WTC11 (cell line): Measurements from ENCODE around the gene LTBP1.

Experiments
- AFF4 ChIP-seq: sonication (generic); formaldehyde crosslinking; IDR thresholded peaks from 2 replicates; pipeline ENCODE4 v1.8.1; 2023; ENCODE audit warnings: mild to moderate bottlenecking, missing genetic modification reagents, borderline replicate concordance
- ATF2 ChIP-seq: sonication (generic); formaldehyde crosslinking; IDR thresholded peaks from 2 replicates; pipeline ENCODE4 v1.8.1; 2022; ENCODE audit warnings: low read depth, missing genetic modification reagents, borderline replicate concordance
- CBFB ChIP-seq: sonication (generic); formaldehyde crosslinking; IDR thresholded peaks from 2 replicates; pipeline ENCODE4 v1.8.1; 2022; ENCODE audit warnings: mild to moderate bottlenecking, low read depth, missing genetic modification reagents
- CREB1 ChIP-seq: sonication (generic); formaldehyde crosslinking; IDR thresholded peaks from 2 replicates; pipeline ENCODE4 v1.8.0; 2023; ENCODE audit warnings: mild to moderate bottlenecking, missing genetic modification reagents
- FOXP1 ChIP-seq: sonication (generic); formaldehyde crosslinking; IDR thresholded peaks from 2 replicates; pipeline ENCODE4 v1.8.0; 2022; ENCODE audit warnings: missing genetic modification reagents, mild to moderate bottlenecking, moderate library complexity, borderline replicate concordance
- NFE2L1 ChIP-seq: sonication (generic); formaldehyde crosslinking; IDR thresholded peaks from 2 replicates; pipeline ENCODE4 v1.8.1; 2023; ENCODE audit warnings: missing genetic modification reagents
- ZMAT4 ChIP-seq: fragments of 250-450 bp; sonication (Bioruptor Pico); IDR thresholded peaks from 2 replicates; pipeline ENCODE4 v1.9.0; 2021; ENCODE audit warnings: mild to moderate bottlenecking
- TF ChIP-seq, protein P1 (sequence below): sonication (generic); formaldehyde crosslinking; IDR thresholded peaks from 2 replicates; pipeline ENCODE4 v1.8.0; 2022; ENCODE audit warnings: mild to moderate bottlenecking, missing genetic modification reagents
- TF ChIP-seq, protein P2 (sequence below): fragments of 200-600 bp; IDR thresholded peaks from 2 replicates; pipeline ENCODE4 v1.8.0; 2022; ENCODE audit warnings: antibody characterized with exemption
- TF ChIP-seq, protein P3 (sequence below): sonication (generic); formaldehyde crosslinking; IDR thresholded peaks from 2 replicates; pipeline ENCODE4 v1.8.1; 2023; ENCODE audit warnings: mild to moderate bottlenecking, missing genetic modification reagents
- TF ChIP-seq, protein P4 (sequence below): fragments of 250-450 bp; sonication (Bioruptor Pico); conservative IDR thresholded peaks from 2 replicates; pipeline ENCODE4 v1.9.0; 2021; ENCODE audit warnings: mild to moderate bottlenecking

GRCh38 chr2:33301355-33301754 is 354.6 kb downstream of the LTBP1 start:
- TF ChIP-seq, protein P1, sequence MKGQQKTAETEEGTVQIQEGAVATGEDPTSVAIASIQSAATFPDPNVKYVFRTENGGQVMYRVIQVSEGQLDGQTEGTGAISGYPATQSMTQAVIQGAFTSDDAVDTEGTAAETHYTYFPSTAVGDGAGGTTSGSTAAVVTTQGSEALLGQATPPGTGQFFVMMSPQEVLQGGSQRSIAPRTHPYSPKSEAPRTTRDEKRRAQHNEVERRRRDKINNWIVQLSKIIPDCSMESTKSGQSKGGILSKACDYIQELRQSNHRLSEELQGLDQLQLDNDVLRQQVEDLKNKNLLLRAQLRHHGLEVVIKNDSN (CRISPR knock-in tag), result no peak
- TF ChIP-seq, protein P2, sequence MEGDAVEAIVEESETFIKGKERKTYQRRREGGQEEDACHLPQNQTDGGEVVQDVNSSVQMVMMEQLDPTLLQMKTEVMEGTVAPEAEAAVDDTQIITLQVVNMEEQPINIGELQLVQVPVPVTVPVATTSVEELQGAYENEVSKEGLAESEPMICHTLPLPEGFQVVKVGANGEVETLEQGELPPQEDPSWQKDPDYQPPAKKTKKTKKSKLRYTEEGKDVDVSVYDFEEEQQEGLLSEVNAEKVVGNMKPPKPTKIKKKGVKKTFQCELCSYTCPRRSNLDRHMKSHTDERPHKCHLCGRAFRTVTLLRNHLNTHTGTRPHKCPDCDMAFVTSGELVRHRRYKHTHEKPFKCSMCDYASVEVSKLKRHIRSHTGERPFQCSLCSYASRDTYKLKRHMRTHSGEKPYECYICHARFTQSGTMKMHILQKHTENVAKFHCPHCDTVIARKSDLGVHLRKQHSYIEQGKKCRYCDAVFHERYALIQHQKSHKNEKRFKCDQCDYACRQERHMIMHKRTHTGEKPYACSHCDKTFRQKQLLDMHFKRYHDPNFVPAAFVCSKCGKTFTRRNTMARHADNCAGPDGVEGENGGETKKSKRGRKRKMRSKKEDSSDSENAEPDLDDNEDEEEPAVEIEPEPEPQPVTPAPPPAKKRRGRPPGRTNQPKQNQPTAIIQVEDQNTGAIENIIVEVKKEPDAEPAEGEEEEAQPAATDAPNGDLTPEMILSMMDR, result no peak
- no peak for TF ChIP-seq NFE2L1 (CRISPR knock-in tag)
- no peak for TF ChIP-seq AFF4 (CRISPR knock-in tag)
- no peak for TF ChIP-seq CREB1 (CRISPR knock-in tag)
- no peak for TF ChIP-seq FOXP1 (CRISPR knock-in tag)
- TF ChIP-seq, protein P3, sequence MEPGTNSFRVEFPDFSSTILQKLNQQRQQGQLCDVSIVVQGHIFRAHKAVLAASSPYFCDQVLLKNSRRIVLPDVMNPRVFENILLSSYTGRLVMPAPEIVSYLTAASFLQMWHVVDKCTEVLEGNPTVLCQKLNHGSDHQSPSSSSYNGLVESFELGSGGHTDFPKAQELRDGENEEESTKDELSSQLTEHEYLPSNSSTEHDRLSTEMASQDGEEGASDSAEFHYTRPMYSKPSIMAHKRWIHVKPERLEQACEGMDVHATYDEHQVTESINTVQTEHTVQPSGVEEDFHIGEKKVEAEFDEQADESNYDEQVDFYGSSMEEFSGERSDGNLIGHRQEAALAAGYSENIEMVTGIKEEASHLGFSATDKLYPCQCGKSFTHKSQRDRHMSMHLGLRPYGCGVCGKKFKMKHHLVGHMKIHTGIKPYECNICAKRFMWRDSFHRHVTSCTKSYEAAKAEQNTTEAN (CRISPR knock-in tag), result no peak
- no peak for TF ChIP-seq ATF2 (CRISPR knock-in tag)
- no peak for TF ChIP-seq CBFB (CRISPR knock-in tag)
- TF ChIP-seq ZMAT4 (CRISPR knock-in tag), result no peak
- TF ChIP-seq, protein P4, sequence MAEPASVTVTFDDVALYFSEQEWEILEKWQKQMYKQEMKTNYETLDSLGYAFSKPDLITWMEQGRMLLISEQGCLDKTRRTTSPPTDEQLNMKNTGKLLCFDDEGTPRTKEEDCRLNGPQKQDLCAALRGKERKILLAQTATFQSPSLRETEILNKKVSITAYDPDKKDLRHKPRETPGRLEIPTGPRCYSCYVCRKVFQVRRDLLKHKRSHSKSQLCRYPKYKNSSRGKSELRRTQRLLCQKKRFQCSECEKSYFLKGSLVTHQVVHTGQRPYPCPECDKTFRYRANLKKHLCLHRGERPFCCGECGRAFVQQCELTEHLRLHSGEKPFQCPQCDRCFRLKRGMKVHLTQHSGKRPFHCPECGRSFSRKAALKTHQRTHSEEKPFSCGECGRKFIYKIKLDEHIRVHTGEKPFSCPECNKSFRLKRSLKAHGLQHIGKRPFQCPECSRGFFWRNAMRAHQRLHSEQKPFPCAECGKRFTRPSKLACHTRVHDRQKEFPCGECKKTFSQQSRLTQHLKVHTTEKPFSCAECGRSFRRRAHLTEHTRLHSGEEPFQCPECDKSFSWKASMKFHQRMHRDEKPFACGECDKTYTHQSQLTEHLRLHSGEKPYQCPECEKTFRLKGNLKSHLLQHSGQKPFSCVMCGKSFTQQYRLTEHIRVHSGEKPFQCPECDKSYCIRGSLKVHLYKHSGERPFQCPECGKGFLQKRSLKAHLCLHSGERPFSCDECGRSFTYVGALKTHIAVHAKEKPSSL (CRISPR knock-in tag), result no peak
